Measurements from ENCODE around the gene SMCO2.

The SMCO2 gene

DNA sequence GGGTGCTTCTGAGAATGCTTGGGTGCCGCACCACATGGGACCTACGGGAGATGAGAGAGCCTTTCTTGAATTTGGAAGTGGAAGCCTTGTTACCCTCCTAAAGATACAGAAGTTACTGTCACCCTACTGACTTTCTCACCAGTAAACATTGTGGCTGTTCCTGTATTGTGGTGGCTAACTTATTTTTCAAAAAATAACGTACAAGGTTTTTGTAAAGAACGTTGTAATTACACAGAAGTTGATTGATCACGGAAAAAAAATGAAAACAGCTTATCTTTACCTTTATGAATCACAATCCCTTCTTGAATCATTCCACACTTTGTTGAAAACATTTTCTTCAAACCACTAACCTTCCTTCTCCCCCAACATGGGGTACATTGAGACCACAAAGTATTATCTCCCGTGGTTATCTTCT lies 55.5 kb downstream of the SMCO2 start:
- DNase-seq: no peak

DNA sequence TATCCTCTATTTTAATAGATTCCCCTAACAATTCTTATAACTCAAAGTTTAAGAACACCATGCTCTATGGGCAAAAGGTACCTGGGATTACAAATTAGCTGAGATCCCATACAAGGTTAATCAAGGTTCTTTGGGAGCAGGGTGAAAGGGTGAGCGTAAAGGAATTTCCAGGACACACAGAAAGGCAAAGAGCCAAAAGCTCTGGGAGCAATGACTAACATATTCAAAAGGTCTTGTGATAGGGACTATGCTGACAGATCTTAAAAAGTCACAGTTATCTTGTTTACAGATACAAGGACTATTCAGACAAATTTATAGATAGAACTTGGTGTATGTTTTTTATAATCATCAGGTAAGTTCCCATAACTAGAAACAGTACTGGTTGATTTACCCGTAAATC lies 58.0 kb downstream of the SMCO2 start:
- no peak for DNase-seq

DNA sequence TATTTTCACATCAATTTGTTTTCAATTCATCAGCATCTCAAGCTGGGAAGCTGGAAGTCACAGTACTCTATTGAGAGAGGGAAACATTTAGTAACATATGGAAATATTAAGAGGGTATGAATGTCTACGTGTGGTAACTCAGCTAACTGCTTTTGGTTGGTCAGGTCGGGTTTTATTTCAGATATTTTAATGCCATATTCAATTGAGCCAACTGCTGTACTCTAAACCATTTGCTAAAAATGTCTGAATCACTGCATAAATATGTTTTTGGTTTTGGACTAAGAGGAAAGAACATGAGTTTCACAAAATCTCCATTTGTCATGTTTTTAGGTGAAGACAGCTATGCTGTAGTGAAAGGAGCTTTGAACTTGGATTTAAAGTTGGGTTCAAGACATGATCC lies 58.6 kb downstream of the SMCO2 start:
- DNase-seq: no peak

DNA sequence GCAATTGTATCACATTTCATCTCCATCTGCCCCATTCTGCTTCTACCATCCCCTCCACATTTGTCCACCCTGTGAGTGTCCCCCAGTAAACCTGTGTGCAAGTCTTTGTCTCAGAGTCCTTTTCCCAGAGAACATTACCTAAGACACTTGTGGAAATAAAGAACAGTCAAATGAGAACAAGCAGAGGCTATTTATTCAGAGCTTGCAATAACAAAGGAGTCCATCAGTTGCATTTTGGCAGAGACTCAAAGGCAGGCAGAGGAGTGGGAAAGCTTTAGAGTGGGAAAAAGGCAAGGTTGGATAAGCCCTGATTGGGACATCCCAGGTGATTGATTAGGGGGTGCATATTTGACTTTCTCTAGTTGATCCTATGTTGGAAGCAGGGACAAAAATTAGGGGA lies 59.2 kb downstream of the SMCO2 start:
- DNase-seq: no peak

DNA sequence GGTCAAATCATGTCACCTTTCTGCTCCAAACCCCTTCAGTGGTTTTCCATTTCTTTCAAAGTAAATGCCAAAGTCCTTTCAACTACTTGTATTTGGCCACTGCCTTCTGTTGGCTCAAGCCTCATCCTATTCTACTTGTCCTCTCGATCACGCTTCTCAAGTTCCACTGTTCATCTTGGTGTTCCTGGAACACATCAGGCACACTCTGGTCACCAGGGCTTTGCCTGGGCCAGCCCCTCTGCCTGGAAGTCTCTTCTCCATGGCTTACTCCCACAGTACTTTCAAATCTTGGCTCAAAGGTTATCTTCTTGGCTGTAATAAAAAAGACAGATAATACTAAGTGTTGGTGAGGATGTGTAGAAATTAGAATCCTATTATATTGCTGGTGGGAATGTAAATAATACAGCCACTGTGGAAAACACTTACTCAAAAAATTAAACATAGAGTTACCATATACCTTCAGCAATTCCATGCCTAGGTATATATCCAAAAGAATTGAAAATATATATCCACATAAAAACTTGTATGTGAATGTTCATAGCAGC lies 60.2 kb downstream of the SMCO2 start:
- DNase-seq: no peak

DNA sequence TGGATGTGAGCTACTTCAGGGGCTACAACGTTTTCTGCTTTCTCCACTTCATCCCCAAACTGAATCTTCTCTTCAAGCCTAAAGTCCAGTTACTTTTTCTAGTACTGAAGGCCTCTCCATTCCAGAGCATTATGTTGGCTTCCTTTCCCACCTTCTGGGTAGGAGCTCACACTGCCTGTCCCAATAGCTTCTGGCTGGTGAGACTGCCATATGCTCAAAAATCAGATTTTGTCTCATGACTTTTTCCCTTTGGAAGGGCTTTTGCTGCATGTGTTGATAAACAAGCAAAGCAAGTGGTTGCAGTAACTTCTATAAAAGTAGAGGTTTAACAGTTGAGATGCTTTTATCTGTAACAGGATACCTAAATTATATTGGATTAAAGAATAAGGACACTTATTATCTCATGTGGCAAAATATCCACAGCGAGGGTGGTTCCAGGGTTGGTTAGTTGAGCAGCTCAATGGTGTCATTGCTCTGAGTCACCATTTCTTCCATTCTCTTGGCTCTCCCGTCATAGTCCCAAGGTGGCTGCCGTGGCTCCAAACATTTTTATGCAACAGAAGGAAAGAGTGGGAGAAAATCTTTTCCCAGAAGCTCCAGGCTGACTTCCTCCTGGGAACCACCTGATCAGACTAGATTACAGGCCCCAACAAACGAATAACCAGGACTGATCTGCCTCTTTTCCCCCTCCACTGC lies 62.3 kb downstream of the SMCO2 start:
- DNase-seq: no peak

DNA sequence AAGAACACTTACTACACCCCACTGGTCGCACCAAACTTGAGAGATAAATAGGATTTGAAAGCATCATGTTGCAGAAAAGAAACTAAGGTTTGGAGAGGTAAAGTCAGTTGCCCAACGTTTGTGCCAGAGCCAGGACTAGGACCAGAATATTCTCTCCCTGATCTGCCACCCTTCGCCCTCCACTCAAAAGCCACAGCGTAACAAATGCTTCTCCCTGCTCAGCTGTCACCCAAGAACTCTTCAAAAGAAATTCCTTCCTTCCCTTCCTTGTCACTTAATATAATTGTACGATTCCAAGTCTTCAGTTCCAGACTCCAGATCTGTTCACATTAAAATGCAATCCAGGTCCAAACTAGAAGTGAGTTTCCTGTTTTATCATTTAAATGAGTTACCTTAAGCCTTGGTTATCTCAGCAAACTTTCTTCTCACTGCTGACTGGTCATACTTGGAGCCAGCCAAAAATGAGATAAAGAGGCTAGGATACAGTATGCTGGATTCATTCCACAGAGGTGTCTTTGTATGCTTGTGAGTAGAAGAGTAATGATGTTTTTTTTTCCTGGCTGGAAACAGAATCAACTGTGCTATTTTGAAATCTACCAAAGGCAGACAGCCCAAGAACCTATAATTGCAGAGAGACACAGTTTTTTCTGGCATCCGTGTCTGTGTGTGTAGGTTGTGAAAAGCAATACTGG lies 64.6 kb downstream of the SMCO2 start:
- DNase-seq: no peak

DNA sequence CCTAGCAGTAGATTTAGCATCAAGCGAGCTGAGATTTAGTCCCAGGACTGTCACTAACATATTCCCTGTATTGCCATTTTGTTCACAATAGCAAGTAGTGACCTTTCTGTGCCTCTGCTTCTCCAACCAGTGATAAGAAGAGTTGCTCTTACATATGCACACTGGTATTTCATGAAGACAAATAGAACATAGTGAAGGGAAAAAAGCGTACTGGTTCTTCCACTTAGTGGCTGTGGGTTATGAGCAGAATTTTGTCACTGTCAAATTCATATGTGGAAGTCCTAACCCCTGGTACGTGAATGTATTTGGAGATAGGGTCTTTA lies 65.1 kb downstream of the SMCO2 start:
- DNase-seq: no peak

DNA sequence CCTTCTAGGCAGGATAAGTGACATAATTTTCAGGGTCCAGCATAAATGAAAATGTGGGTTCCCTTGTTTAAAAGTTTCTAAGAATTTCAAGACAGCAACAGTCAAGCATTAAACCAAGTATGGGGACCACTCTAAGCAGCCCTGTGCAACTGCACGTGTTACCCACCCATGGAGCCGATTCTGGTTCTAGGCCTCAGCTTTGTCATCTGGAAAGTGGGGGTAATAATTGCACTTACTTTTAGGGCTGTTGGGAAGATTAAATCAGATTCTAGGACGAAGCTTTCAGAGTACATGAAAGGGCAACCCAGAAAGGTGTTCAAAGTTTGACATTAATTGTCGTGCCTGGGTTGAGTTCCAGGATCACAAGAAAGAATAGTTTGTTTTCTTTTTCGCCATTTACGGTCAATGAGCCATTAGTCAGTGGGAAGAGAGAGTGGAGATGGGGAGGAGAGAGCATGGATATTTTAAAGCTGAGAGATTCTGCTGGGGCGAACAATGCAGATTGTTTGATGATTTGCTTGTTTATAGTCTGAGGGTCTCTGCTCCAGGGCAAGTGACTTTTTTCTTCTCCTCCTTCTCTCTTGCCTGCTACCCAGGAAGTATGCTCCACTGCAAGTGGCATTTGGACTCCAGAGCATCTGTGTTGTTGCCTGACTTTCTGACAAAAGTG lies 66.8 kb downstream of the SMCO2 start:
- no peak for DNase-seq

DNA sequence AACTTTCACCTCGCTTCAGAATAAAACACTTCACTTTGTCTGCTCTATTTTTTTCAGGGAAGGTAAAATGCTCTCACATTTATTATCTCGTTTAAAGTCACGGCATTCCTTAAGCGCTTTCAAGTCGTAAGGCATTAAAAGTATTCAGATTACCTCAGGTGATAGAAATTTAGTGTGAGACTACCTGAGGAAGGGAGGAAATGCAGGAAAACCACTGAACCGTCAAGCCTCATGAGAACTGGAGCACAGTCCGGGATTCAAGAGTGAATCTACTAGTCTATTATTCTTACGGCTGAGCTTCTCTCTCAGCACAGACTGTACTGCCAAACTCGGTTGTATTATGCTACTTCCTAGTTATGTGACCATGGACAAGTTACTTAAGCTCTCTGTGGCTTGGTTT lies 69.1 kb downstream of the SMCO2 start:
- DNase-seq: no peak

DNA sequence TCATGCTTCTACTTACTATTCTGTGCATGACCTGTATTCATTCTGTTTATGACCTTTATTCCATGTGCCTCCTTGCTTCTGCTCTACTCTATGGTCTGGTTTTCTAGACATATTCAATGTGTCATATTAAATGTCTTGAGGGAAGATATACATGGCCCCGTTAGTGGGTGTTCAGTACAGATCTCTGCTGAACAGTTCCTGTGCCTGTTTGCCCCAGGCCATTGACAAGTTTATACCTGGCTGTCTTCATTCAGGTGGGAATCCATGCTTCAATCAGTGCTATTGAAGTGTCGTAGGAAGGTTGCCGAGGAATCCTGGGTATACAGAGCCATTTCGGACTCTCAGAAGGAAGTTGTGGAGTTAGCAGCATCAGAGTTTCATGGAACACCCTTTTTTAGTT lies 70.1 kb downstream of the SMCO2 start:
- no peak for DNase-seq

DNA sequence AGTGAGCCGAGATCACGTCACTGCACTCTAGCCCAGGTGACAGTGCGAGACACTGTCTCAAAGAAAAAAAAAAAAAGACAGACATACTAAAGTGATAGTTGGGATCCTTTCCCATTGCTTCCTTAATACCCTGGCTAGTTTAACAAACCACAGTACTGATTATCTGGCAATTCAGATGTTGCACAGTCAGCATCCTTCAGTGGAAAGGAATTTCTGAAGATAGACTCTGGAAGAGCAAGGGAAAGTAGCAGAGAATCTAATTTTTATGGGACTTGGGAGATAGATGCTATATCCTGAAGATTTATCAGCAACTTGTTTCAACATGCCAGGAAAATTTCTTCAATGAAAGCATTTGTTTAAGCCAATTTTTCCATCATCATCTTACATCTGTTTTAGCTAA lies 71.0 kb downstream of the SMCO2 start:
- no peak for DNase-seq

DNA sequence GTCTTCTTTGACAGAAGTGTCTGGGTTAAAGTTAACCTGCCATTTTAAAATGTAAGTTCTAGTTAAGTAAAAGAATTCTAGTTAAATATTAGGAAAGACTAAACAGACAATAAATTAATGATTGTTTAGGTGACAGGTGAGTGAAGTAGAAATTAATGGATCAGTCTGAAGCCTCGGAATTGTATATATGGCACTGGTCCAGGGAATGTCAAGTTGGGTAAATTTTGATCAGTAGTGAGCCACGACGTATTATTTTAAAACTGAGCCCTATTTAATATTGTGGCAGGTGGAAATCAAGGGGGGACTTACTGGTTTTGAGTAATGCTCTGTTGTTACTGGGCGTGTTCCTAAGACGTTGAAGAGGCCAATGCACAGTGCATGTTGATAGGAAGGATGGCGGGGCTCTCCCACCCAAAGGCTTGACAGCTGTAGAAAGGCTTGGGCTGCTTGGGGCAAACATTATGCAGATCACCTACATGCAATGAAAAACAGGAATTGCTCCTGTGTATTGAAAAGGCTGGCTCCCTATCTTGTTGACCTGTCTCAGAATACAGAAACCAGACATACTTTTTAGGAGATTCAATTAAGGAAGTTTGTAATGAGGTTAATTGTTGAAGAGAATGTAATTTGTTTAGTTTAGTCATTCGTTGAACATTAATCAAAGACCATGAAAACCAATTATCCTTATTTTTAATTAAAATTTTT lies 71.6 kb downstream of the SMCO2 start:
- DNase-seq: no peak

DNA sequence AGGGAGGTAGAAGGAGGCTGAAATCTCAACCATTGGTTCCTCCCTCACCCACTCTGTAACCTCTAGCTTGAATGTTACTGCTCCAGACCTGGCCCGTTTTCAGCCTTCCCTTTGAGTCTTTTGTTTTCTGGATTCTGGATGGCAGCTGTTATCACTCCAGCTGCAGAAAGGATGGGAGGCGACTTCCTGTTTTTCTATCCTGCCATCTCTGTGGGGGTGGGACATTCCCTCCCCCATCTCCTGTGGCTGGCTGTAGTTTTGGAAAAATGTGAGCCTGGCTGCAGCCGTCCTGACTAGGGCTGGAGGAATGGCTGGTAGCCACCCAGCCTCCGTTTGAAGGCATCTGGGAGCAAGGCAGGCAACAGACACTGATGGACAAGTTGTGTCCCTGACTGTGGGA lies 74.5 kb downstream of the SMCO2 start:
- DNase-seq: no peak

DNA sequence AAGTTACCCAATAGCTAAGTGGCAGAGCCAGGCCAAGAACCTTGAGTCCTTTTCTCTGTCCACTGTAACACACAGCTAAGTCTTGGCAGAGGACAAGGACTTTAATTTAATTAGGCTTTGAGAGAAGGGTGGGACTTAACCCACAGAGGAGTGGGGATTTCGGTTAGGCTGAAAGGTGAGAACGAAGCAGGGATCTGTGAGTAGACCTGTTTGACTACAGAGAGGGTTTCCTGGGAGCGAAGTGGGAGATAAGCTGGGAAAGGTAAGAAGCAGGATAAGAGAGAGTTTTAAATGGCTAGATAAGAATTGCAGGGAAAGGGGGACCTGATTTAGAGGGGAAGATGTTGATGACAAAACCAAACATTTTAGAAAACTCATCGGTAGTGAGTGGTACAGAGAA lies 75.4 kb downstream of the SMCO2 start:
- no peak for DNase-seq

DNA sequence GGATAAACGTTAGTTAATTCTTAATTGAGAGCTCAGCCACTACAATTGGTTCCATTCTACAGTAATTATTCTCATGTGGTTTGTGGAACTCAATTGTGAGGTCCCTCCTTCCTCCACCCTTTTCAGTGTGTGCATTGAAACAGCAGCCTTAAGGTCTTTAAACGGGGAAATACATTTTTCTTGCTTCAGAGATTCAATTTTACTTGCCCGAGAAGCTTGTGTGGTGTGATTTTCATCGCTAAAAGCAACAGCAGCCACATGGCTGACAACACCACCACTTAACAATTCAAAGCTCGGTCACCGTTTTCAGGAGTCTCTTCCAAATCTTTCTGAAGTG lies 76.7 kb downstream of the SMCO2 start:
- DNase-seq: no peak

DNA sequence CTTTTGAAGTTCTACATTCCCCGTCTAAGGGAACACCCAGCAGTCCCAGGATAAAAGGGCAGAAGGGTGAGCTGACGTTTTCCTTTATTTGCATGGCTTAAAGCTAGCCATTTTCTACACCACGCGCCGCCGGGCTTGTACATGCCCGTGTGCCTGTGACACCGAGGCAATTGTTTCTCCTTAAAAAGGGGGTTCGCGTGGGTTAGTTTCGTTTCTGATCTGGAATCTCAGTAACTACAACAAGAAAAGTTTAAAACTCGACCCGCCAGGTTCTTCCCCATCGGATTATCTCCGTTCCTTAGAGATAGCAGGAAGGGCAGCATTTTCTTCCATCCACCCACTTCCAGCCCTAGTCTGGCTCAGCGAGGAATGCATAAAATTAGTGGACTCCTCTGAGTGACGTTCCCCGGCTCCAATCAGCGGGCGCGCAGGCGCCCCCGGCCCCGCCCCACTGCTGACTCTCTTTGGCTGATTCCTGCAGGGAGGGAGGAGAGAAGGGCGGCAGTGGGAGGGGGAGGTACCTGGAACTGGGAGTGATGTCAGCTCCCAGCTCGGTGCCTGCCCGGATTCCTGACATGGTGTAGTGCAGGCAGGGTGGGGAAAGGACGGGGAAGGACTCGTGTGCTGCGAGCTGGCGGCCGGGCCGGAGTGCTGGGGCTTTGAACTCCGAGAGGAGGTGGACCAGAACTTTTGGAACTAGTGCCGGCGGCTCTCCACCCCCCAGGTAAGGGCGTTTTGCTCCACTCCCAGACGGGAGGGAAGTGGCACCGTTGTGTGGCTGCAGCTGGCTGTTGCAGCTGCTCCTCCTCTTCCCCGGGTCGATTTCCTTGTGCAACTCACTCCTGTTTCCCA lies 77.3 kb downstream of the SMCO2 start, which contains the start of gene PPFIBP1:
Gene PPFIBP1 (plus strand): TSS at position 565 of the 852 bp plus-strand sequence. CDS start 109,191 bp downstream, outside the sequence.
- DNase-seq: peak; percentile 97

DNA sequence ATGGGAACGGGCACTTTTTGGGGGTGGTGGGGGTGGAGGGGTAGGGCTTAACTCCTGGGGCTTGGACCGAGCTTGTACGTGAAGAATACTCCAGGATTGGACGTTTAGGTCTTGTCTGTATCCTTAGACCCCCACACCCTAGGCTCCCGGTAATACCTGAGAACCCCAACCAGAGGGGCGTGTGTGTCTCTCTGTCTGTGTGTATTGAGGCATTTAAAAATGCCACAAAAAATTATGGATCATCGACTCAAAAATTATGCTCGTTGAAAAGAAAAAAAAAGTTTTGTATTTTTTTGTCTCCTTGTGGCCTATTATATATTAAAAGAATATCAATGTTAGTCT lies 77.9 kb downstream of the SMCO2 start:
- no peak for DNase-seq

DNA sequence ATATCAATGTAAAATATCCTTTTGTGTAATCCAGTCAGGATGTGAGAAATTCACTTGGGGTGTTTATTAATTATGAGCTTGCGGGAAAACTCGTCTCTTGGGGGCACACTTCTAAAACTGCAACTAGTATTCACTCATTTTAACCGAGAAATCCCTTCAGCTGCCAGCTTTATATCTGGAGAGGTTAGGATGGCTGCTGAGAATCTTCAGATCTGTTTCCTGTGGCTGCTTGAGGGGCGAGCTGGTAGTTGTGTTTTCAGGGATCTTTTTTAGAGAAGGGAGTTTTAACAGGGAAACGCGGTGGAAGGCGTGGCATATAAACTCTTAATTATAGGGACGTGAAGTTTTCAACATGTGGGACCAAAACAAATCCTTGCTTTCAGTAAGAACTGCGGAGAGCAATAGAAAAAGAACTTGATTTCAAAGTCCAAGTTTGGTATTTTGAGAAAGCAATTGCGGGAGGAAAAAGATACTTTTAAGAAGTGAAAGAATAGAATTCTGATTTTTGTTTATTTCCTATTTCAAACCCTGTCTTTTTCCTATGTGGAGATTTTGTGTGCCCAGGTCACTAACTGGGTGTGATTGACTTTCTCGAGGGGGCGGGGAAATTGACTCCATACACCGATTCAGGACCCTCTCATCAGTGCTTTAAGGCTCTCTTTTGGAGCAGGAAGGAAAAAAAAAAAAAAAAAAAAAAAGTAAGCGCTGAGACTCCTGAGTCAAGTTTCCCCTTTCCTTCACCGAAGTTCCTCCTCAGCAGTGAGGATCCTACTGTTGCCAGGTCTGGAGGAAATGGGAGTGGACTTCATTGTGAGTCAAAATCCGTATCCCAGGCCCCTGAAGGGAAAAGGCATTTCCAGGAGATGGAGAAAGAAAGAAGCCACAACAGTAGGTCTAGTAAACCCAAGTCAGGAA lies 78.6 kb downstream of the SMCO2 start:
- DNase-seq: no peak

DNA sequence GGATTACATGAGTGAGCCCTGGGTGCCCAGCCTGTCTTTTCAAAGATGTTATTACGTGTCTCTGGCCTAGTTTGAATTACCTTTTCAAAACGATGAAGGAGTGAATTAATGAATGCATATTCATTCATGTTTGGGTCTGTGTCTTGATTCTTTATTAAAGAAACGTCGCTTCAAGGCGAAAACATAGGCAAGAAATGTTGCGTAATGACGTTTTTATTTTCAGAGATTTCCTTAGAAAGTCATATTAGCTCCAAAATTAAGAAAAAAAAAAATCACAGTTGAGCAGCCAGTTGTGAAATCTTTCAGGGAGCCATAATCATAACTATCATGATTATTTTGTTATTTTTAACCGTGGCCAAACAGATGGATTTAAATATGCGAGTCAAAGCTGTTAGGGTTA lies 81.0 kb downstream of the SMCO2 start:
- DNase-seq: no peak

DNA sequence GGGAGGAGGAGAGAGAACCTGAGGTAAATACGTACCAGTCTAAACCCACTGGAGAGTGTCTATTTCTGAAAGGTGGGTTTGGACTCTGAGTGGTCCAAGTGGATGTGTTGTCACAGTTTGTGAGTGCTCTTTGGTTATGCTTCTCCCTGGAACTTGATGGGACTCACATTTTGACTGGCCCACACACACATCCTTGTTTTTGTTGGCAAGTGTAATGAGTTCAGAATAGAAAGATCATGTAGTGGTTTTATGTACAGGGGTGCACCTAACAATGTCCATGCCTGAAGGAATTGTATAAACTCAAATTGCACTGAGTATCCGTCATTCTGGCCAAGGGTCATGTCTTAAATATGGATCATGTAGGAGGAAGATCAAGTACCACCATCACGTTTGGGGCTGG lies 82.3 kb downstream of the SMCO2 start:
- DNase-seq: no peak
